Suprapubic skin (tissue), 4 donors: ENCODE results near the gene BRINP3. TPM values are rescaled to one million over a fixed set of nuclear protein-coding genes. Genes with fewer than 3 reads are reported as not detected.

Experiments used
- DNase-seq, 2 donors: peaks; one replicate each; pipeline ENCODE4 v3.0.0-alpha.2; 2019; ENCODE audit warnings: low spot score in 2 of 2
- H3K27ac ChIP-seq: fragments of 200-600 bp; sonication (generic); one replicate; pipeline ENCODE4 v1.5.1; 2019
- H3K27me3 ChIP-seq: fragments of 200-600 bp; sonication (generic); one replicate; pipeline ENCODE4 v1.5.1; 2019
- H3K36me3 ChIP-seq: fragments of 200-600 bp; sonication (generic); one replicate; pipeline ENCODE4 v1.5.1; 2019
- H3K4me1 ChIP-seq: fragments of 200-600 bp; sonication (generic); one replicate; pipeline ENCODE4 v1.5.1; 2019
- H3K4me3 ChIP-seq: fragments of 200-600 bp; sonication (generic); one replicate; pipeline ENCODE4 v1.5.1; 2019; ENCODE audit warnings: mild to moderate bottlenecking
- H3K9me3 ChIP-seq: fragments of 200-600 bp; sonication (generic); one replicate; pipeline ENCODE4 v1.5.1; 2019
- CTCF ChIP-seq, 2 donors: fragments of 200-600 bp in 1 of 2; fragments of 450-650 bp in 1 of 2; sonication (generic) in 1 of 2; IDR thresholded peaks; one replicate each; pipeline ENCODE4 v1.5.1; 2016 to 2019; ENCODE audit warnings: antibody characterized with exemption in 2 of 2, mild to moderate bottlenecking in 1 of 2, moderate library complexity in 1 of 2
- EP300 ChIP-seq: sonication (generic); formaldehyde crosslinking; IDR thresholded peaks from one replicate; pipeline ENCODE4 v1.6.1; 2017; ENCODE audit warnings: antibody characterized with exemption
- POLR2A ChIP-seq, 2 donors: fragments of 450-650 bp; IDR thresholded peaks; one replicate each; pipeline ENCODE4 v1.6.1; 2017; ENCODE audit warnings: antibody characterized with exemption in 2 of 2, mild to moderate bottlenecking in 2 of 2, moderate library complexity in 2 of 2
- POLR2AphosphoS5 ChIP-seq, 3 donors: sonication (generic); formaldehyde crosslinking; IDR thresholded peaks; one replicate each; pipeline ENCODE4 v1.6.1; 2017; ENCODE audit warnings: antibody characterized with exemption in 3 of 3
- WGBS: methylation state at CpG from one replicate; pipeline ENCODE4 v1.1.5; 2018; 5-methylcytosine and 5-hydroxymethylcytosine counted together
- total RNA-seq, 4 donors: library from RNA; depleted of rRNA; stranded (reverse); fragments of >200 nt; gene quantifications; one replicate each; pipeline ENCODE4 v1.1.0, GENCODE V29; 2016

BRINP3 gene
- total RNA-seq, 4 donors from 2014 or later = 0.13 to 0.53 TPM; not detected in 2

- no peak for DNase-seq
- no peak overlapping the region for H3K4me3 ChIP-seq
- no peaks in the 10 kb centered on the region for H3K9me3 ChIP-seq
- TF ChIP-seq POLR2AphosphoS5 (IDR thresholded peaks at IDR 0.05) (no peak), EP300 (no peak), CTCF (IDR thresholded peaks at IDR 0.05) (no peak), POLR2A (IDR thresholded peaks at IDR 0.05) (no peak)
- H3K27me3 ChIP-seq = no peaks in the 10 kb centered on the region
- H3K27ac ChIP-seq = no peak overlapping the region
- no peaks in the 10 kb centered on the region for H3K36me3 ChIP-seq
- H3K4me1 ChIP-seq = no peaks in the 10 kb centered on the region
- WGBS = 94% methylated on average over 1 of the region's 1 CpG
These were observed 218.2 kb downstream of the BRINP3 start for GRCh38 chr1:190259424-190259823.

- TF ChIP-seq EP300 = no peak
- TF ChIP-seq CTCF (IDR thresholded peaks at IDR 0.05) = no peak
- TF ChIP-seq POLR2A (IDR thresholded peaks at IDR 0.05) = no peak
- no peak for TF ChIP-seq POLR2AphosphoS5 (IDR thresholded peaks at IDR 0.05)
- 76% methylated on average over 4 of the region's 6 CpGs for WGBS
- H3K27me3 ChIP-seq = no peaks in the 10 kb centered on the region
- no peaks in the 10 kb centered on the region for H3K36me3 ChIP-seq
- H3K27ac ChIP-seq = no peak overlapping the region
- DNase-seq = no peak
- no peak overlapping the region for H3K4me3 ChIP-seq
- H3K9me3 ChIP-seq = no peaks in the 10 kb centered on the region
- no peaks in the 10 kb centered on the region for H3K4me1 ChIP-seq
These were observed 219.7 kb downstream of the BRINP3 start for GRCh38 chr1:190258003-190258402.

- TF ChIP-seq CTCF (IDR thresholded peaks at IDR 0.05) (no peak), EP300 (no peak), POLR2A (IDR thresholded peaks at IDR 0.05) (no peak), POLR2AphosphoS5 (IDR thresholded peaks at IDR 0.05) (no peak)
- no peaks in the 10 kb centered on the region for H3K9me3 ChIP-seq
- H3K36me3 ChIP-seq = no peaks in the 10 kb centered on the region
- no peak overlapping the region for H3K4me3 ChIP-seq
- no peaks in the 10 kb centered on the region for H3K27me3 ChIP-seq
- no peak for DNase-seq
- no peaks in the 10 kb centered on the region for H3K4me1 ChIP-seq
- no peak overlapping the region for H3K27ac ChIP-seq
These were observed 225.6 kb downstream of the BRINP3 start for GRCh38 chr1:190252046-190252445.

GRCh38 chr1:190250368-190250767 is 227.3 kb downstream of the BRINP3 start:
- Histone ChIP-seq H3K9me3 (no peaks in the 10 kb centered on the region), H3K36me3 (no peaks in the 10 kb centered on the region), H3K27ac (no peak overlapping the region), H3K4me1 (no peaks in the 10 kb centered on the region), H3K4me3 (no peak overlapping the region), H3K27me3 (no peaks in the 10 kb centered on the region)
- TF ChIP-seq CTCF (IDR thresholded peaks at IDR 0.05) = no peak
- DNase-seq = no peak
- 88% methylated on average over 2 of the region's 2 CpGs for WGBS

GRCh38 chr1:190244406-190244805 is 233.3 kb downstream of the BRINP3 start:
- H3K9me3 ChIP-seq = no peaks in the 10 kb centered on the region
- no peak for TF ChIP-seq POLR2A (IDR thresholded peaks at IDR 0.05)
- no peak for TF ChIP-seq CTCF (IDR thresholded peaks at IDR 0.05)
- TF ChIP-seq EP300 = no peak
- no peak for TF ChIP-seq POLR2AphosphoS5 (IDR thresholded peaks at IDR 0.05)
- no peaks in the 10 kb centered on the region for H3K36me3 ChIP-seq
- H3K4me3 ChIP-seq = no peak overlapping the region
- WGBS = 53% methylated on average over 4 of the region's 4 CpGs
- no peaks in the 10 kb centered on the region for H3K27me3 ChIP-seq
- H3K27ac ChIP-seq = no peak overlapping the region
- no peaks in the 10 kb centered on the region for H3K4me1 ChIP-seq
- DNase-seq = no peak
